ENCODE results near the gene EPC2.
"Not testable (repeated sequence)": the region's sequence is repeated elsewhere in the genome, so short reads cannot be mapped to it uniquely, and the experiment has no call there.

The EPC2 gene

GRCh38 chr2:148721991-148722777 lies 77.6 kb downstream of the EPC2 start:
- no peak for DNase-seq (ENCODE audit: low spot score)

- no peak for DNase-seq (ENCODE audit: low spot score)
These were observed 81.0 kb downstream of the EPC2 start for GRCh38 chr2:148725564-148725963.

- DNase-seq (ENCODE audit: low spot score): no peak
These were observed 81.7 kb downstream of the EPC2 start for GRCh38 chr2:148726228-148726627.

GRCh38 chr2:148730085-148730484 lies 85.5 kb downstream of the EPC2 start:
- DNase-seq (ENCODE audit: low spot score): no peak

GRCh38 chr2:148737742-148738141 lies 93.2 kb downstream of the EPC2 start:
- DNase-seq (ENCODE audit: low spot score): no peak

- DNase-seq (ENCODE audit: low spot score): no peak
These were observed 95.0 kb downstream of the EPC2 start for GRCh38 chr2:148739454-148740105.

- no peak for DNase-seq (ENCODE audit: low spot score)
These were observed 97.8 kb downstream of the EPC2 start for GRCh38 chr2:148742373-148742772.

GRCh38 chr2:148745151-148745851 lies 100.8 kb downstream of the EPC2 start:
- DNase-seq (ENCODE audit: low spot score): no peak

- DNase-seq (ENCODE audit: low spot score): no peak
These were observed 102.4 kb downstream of the EPC2 start for GRCh38 chr2:148746973-148747372.

GRCh38 chr2:148751907-148752306 lies 107.4 kb downstream of the EPC2 start:
- no peak for DNase-seq (ENCODE audit: low spot score)

- DNase-seq (ENCODE audit: low spot score): no peak
These were observed 108.4 kb downstream of the EPC2 start for GRCh38 chr2:148752977-148753376.

GRCh38 chr2:148754864-148755263 lies 110.3 kb downstream of the EPC2 start:
- no peak for DNase-seq (ENCODE audit: low spot score)

GRCh38 chr2:148756292-148756975 lies 111.9 kb downstream of the EPC2 start:
- DNase-seq (ENCODE audit: low spot score): peak; percentile 41

GRCh38 chr2:148764815-148765214 lies 120.3 kb downstream of the EPC2 start:
- DNase-seq (ENCODE audit: low spot score): no peak

- no peak for DNase-seq (ENCODE audit: low spot score)
These were observed 125.5 kb downstream of the EPC2 start for GRCh38 chr2:148770047-148770446.

- DNase-seq (ENCODE audit: low spot score): no peak
These were observed 137.0 kb downstream of the EPC2 start for GRCh38 chr2:148781544-148781943.

- DNase-seq (ENCODE audit: low spot score): no peak
These were observed 144.5 kb downstream of the EPC2 start for GRCh38 chr2:148789059-148789458.

- not testable (repeated sequence) for DNase-seq (ENCODE audit: low spot score)
These were observed 145.6 kb downstream of the EPC2 start for GRCh38 chr2:148790172-148790571.

GRCh38 chr2:148794558-148794957 lies 150.0 kb downstream of the EPC2 start:
- DNase-seq (ENCODE audit: low spot score): no peak

GRCh38 chr2:148796735-148797512 lies 152.4 kb downstream of the EPC2 start:
- no peak for DNase-seq (ENCODE audit: low spot score)

- no peak for DNase-seq (ENCODE audit: low spot score)
These were observed 158.1 kb downstream of the EPC2 start for GRCh38 chr2:148802448-148803220.
